ENCODE data around the gene KRTAP10-4. TPM values are rescaled to one million over a fixed set of nuclear protein-coding genes. Genes with fewer than 3 reads are reported as not detected.
A peak's percentile ranks its signal among the peaks of the same experiment; 100 is the strongest.

KRTAP10-4 gene
- total and polyA plus RNA-seq, 2 donors (not counting 1 experiment from before 2014, with no cell fraction given): not detected

- 92% methylated on average over 18 of the region's 18 CpGs for WGBS (ENCODE audit: insufficient coverage)
Measured at GRCh38 chr21:44567481-44568171, 5.9 kb upstream of the KRTAP10-4 start.

More at GRCh38 chr21:44567481-44568171, 5.9 kb upstream of the KRTAP10-4 start:
- Histone ChIP-seq H3K79me2 (ENCODE audit: control insufficient read depth, insufficient read depth, low read length) (no peaks in the 10 kb centered on the region), H3K27ac (ENCODE audit: low read length in 2 of 2) (no peak overlapping the region), H3K4me3 (ENCODE audit: control extremely low read depth in 1 of 5, extremely low read depth in 1 of 5, insufficient read depth in 1 of 5, low read depth in 2 of 5, low read length in 4 of 5) (no peak overlapping the region), H3K4me1 (ENCODE audit: control insufficient read depth in 2 of 2, insufficient read depth in 2 of 2, low read length in 2 of 2) (peaks cover 12 to 26% of the 10 kb centered on the region in 2 donors), H3K36me3 (replicated peaks in 1 of 2; ENCODE audit: control extremely low read depth in 1 of 2, control insufficient read depth in 1 of 2, extremely low read depth in 1 of 2, insufficient read depth in 2 of 2, low read length in 1 of 2) (no peaks in the 10 kb centered on the region), H3K27me3 (replicated peaks in 1 of 4; ENCODE audit: control extremely low read depth in 1 of 4, control insufficient read depth in 3 of 4, insufficient read depth in 4 of 4, low read length in 3 of 4) (no peaks in the 10 kb centered on the region), H3K9me3 (ENCODE audit: control extremely low read depth in 1 of 3, control insufficient read depth in 2 of 3, insufficient read depth in 1 of 3, low read length in 2 of 3) (peaks cover 0 to 18% (median 4%) of the 10 kb centered on the region in 3 donors), H3K4me2 (replicated peaks; ENCODE audit: low read depth, low read length, poor library complexity, severe bottlenecking) (no peak overlapping the region), H3K9ac (ENCODE audit: low read length) (no peak overlapping the region), H4K20me1 (ENCODE audit: control insufficient read depth, insufficient read depth, low read length, poor library complexity, severe bottlenecking) (no peaks in the 10 kb centered on the region), H2AFZ (ENCODE audit: insufficient read depth, low read depth, low read length, poor library complexity, severe bottlenecking) (no peak overlapping the region)
- no peak overlapping the region for H3K4me3 Mint-ChIP-seq
- H3K27ac Mint-ChIP-seq: peak overlapping the region; percentile 56
- H3K9me3 Mint-ChIP-seq (ENCODE audit: insufficient read depth): peaks cover 2% of the 10 kb centered on the region
- H3K4me1 Mint-ChIP-seq: peaks cover 25% of the 10 kb centered on the region
- TF ChIP-seq CTCF (IDR thresholded peaks at IDR 0.05) (no peak), EZH2 (IDR thresholded peaks at IDR 0.05; ENCODE audit: borderline replicate concordance, insufficient read depth, low read depth, low read length, poor library complexity, severe bottlenecking) (no peak)
- ATAC-seq (ENCODE audit: low read depth): no peak
- intact Hi-C loops (cut with micrococcal nuclease): loop anchor here (5.0 kb wide), 1 partner anchor 545 kb away; no protein-coding TSS in a partner anchor
- H3K27me3 Mint-ChIP-seq: peaks cover 19% of the 10 kb centered on the region
- no peak for DNase-seq
- ChIA-PET CTCF (no interaction called here), POLR2A (no interaction called here)
